22Rv1 (cell line): ENCODE results near the gene BMPER.

ENCODE experiments used
- ZFX ChIP-seq: fragments of 450-650 bp; IDR thresholded peaks from 2 replicates; pipeline ENCODE4 v1.6.1; 2017; ENCODE audit warnings: antibody characterized with exemption, borderline replicate concordance
- TF ChIP-seq, protein P1 (sequence below): fragments of 450-650 bp; IDR thresholded peaks from 2 replicates; pipeline ENCODE4 v1.5.1; 2017; ENCODE audit warnings: mild to moderate bottlenecking

DNA sequence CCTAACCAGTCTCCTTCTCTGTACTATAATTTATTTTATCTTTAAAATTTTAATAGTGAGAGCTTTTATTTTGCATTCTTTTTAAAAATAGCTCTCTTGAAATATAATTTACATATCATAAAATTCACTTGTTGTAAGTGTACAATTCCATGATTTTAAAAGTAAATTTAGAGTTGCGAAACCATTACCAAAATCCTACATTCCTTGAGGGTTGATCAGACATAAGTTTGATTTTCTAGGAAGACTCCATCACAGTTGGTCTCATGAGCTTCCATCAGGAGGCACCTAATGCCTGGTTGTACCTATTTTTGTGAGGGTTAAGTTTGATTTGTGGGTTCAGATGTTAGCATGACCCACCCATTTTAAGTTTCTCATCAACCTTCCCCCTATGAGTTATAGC, 108.1 kb downstream of the BMPER start:
- TF ChIP-seq, protein P1, sequence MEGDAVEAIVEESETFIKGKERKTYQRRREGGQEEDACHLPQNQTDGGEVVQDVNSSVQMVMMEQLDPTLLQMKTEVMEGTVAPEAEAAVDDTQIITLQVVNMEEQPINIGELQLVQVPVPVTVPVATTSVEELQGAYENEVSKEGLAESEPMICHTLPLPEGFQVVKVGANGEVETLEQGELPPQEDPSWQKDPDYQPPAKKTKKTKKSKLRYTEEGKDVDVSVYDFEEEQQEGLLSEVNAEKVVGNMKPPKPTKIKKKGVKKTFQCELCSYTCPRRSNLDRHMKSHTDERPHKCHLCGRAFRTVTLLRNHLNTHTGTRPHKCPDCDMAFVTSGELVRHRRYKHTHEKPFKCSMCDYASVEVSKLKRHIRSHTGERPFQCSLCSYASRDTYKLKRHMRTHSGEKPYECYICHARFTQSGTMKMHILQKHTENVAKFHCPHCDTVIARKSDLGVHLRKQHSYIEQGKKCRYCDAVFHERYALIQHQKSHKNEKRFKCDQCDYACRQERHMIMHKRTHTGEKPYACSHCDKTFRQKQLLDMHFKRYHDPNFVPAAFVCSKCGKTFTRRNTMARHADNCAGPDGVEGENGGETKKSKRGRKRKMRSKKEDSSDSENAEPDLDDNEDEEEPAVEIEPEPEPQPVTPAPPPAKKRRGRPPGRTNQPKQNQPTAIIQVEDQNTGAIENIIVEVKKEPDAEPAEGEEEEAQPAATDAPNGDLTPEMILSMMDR = no peak
- TF ChIP-seq ZFX = no peak
